Hematopoietic multipotent progenitor cell treated with erythropoietin and hydrocortisone succinate and interleukin-3 and kit ligand, for 17 days (in vitro differentiated cells): ENCODE results near the gene TRIO.

Experiments
- DNase-seq: peaks from one replicate; pipeline ENCODE4 v3.0.0-alpha.2; 2015; ENCODE audit warnings: low spot score

The TRIO gene

GRCh38 chr5:14247054-14247386 is 103.9 kb downstream of the TRIO start:
- no peak for DNase-seq

- DNase-seq, result no peak
These were observed 106.3 kb downstream of the TRIO start for GRCh38 chr5:14249258-14250082.

- DNase-seq, result no peak
These were observed 107.0 kb downstream of the TRIO start for GRCh38 chr5:14250084-14250695.

GRCh38 chr5:14250748-14251701 is 107.9 kb downstream of the TRIO start:
- DNase-seq, result no peak

- DNase-seq, result no peak
These were observed 108.6 kb downstream of the TRIO start for GRCh38 chr5:14251733-14252132.

- no peak for DNase-seq
These were observed 109.7 kb downstream of the TRIO start for GRCh38 chr5:14252793-14253192.

- DNase-seq, result no peak
These were observed 111.5 kb downstream of the TRIO start for GRCh38 chr5:14254686-14255085.

GRCh38 chr5:14256026-14256690 is 113.0 kb downstream of the TRIO start:
- no peak for DNase-seq

GRCh38 chr5:14256756-14257393 is 113.7 kb downstream of the TRIO start:
- no peak for DNase-seq

- DNase-seq, result no peak
These were observed 114.9 kb downstream of the TRIO start for GRCh38 chr5:14257995-14258403.

- DNase-seq, result no peak
These were observed 115.7 kb downstream of the TRIO start for GRCh38 chr5:14258840-14259239.

- DNase-seq, result no peak
These were observed 117.5 kb downstream of the TRIO start for GRCh38 chr5:14260637-14261036.

GRCh38 chr5:14261235-14261634 is 118.1 kb downstream of the TRIO start:
- DNase-seq, result no peak

- DNase-seq, result no peak
These were observed 118.9 kb downstream of the TRIO start for GRCh38 chr5:14261856-14262611.

- no peak for DNase-seq
These were observed 120.0 kb downstream of the TRIO start for GRCh38 chr5:14263113-14263512.

- no peak for DNase-seq
These were observed 120.6 kb downstream of the TRIO start for GRCh38 chr5:14263699-14264098.

GRCh38 chr5:14264605-14265316 is 121.6 kb downstream of the TRIO start:
- DNase-seq, result peak; percentile 48

- DNase-seq, result no peak
These were observed 122.4 kb downstream of the TRIO start for GRCh38 chr5:14265570-14265969.

GRCh38 chr5:14266171-14266570 is 123.0 kb downstream of the TRIO start:
- DNase-seq, result no peak

GRCh38 chr5:14266686-14267085 is 123.5 kb downstream of the TRIO start:
- peak; percentile 9 for DNase-seq
